HG03095 (cell line): Measurements from ENCODE around the gene BCLAF1.
"Not testable (repeated sequence)": the region's sequence is repeated elsewhere in the genome, so short reads cannot be mapped to it uniquely, and the experiment has no call there.

Experiments used
- ATAC-seq: cut with Tn5 transposase; IDR thresholded peaks from one replicate; pipeline ENCODE4 v1.9.1; 2021; ENCODE audit warnings: moderate library complexity; ENCODE audit not compliant: unreplicated experiment

The BCLAF1 gene

DNA sequence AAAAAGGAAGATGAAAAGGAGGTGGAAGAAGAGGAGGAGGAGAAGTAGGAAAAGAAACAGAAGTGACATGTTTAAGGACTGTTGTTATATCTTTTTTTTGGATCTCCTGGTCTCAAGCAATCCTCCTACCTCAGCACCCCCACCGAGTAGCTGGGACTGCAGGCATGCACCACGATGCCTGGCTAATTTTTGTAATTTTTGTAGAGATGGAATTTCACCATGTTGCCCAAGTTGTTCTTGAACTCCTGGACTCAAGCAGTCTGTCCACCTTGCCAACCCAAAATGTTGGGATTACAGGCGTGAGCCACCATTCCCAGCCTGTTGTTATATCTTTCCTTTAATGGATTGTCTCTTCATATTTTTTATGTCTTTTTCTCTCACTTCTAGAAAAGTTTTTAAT, 19.5 kb upstream of the BCLAF1 start:
- no peak for ATAC-seq

DNA sequence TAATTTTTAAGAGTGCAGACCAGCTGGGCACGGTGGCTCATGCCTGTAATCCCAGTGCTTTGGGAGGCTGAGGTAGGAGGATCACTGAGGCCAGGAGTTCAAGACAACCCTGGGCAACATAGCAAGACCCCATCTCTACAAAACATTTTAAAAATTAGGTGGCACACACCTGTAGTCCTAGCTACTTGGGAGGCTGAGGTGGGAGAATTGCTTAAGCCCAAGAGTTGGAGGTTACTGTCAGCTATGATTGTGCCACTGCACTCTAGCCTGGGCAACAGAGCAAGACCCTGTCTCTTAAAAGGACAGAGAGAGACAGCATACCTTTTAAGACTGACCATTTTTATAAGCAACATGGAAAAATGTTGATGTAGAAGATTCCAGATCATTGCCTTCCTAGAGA, 18.8 kb upstream of the BCLAF1 start:
- ATAC-seq: not testable (repeated sequence)

DNA sequence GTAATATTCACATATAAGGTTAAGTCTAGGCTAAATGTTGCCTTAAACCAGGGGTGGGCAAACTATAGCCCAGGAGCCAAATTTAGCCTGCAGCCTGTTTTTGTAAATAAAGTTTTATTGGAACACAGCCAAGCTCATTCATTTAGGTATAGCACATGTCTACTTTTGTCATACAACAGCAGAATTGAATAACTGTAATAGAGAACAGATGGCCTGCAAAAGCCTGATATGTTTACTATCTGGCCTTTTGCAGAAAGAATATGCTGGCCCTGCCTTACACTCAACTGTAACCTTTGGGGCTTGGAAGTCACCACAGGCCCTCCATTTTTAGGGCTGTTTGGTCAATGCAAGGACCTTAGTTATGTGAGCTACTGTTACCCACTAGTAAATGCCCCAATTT, 17.7 kb upstream of the BCLAF1 start:
- no peak for ATAC-seq

DNA sequence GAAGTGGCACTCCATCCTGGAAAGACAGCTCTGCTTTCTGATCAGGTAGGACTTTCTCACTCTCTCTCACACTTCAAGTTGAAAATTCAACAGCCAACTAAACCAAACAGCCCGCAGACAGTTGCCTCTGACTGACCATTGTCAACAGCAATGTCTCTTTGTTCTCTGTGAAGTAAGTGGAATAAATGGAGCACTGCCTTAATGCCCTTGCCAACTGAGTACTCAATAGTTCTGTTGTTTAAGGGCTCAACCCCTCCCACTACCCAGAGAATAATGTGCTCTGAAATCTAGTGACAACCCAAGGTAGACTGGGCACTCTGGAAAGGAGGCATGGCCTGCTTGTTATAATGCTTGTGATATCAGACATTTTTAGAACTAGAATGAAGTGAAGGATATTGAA, 16.8 kb upstream of the BCLAF1 start:
- no peak for ATAC-seq

DNA sequence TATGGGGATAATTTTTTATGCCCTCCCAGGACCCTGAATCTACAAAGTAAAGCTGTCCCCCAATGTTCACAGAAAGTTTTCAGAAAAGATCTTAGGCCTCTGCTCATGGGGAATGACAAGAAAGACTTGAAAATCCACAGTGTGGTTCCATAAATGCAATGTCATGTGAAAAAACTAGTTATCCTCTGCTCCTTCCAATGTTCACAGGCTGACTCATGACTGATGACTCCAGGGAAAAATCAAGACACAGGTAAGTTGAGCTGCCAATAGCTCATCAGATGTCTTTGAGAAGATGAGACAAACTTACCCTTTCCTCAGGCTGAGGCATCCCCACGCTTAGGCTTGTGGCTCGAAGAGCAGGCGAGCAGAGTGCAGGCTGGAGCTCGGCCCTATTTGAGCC, 14.8 kb upstream of the BCLAF1 start:
- ATAC-seq: no peak

DNA sequence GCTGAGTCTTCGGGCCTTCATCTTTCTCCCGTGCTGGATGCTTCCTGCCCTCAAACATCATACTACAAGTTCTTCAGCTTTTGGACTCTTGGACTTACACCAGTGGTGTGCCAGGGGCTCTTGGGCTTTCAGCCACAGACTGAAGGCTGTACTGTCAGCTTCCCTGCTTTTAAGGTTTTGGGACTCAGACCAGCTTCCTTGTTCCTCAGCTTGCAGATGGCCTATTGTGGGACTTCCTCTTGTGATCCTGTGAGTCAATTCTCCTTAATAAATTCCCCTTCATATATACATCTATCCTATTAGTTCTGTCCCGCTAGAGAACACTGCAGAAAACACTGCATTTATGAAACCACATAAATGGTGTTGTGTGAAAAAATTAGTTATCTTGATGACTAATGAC, 13.9 kb upstream of the BCLAF1 start:
- no peak for ATAC-seq

DNA sequence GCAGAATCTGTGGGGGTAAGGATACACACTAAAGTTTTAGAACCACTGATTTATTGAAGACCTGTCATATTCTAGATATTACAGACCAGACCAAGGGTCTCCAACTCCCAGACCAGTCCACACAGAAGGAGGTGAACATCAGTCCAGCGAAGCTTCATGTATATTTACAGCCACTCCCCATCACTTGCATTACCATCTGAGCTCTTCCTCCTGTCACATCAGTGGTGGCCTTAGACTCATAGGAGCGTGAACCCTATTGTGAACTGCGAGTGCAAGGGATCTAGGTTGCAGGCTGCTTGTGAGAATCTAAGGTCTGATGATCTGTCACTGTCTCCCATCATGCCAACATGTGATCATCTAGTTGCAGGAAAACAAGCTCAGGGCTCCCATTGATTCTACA, 5.0 kb upstream of the BCLAF1 start:
- no peak for ATAC-seq

DNA sequence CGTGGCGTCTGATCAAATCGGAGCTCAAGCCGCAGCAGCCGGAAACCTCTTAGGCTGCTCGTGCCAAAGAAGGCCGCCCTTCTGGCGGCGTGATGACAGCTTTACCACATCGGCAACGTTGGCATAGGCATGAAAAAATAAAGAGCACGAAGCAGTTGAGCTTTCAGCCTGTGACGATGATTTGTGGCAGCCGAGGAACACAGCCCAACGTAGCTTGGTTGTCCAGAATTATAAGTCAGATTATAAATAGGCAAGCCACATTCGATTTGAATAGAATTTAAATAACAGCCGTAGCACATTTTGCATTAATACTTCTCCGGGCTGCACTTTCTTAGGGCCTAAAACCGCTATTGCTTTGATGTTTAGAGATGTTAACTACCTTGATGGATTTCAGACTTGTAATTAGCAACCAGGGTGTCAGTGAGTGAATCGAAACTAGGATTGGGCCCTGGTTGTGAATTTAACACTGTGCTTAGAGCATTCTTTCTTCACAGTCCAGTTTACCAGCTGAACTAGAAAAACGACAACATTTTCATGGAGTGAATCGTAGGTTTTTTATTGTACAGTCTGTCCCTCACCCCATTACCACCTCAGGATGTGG, 864 bp upstream of the BCLAF1 start:
- ATAC-seq: peak; percentile 18

DNA sequence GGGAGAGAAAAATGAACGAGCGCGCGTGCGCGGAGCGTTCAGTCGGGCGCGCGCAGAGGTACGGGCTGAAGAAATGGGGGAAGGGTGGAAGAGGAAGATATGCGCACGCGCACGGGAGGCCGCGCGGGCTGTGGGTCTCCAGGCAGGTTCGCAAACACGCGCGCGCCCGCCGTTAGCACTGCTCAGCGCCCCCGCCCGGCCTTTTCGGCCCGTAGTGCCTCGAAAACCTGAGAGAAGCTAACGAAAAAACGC, 393 bp downstream of the BCLAF1 start:
- peak; percentile 44 for ATAC-seq

DNA sequence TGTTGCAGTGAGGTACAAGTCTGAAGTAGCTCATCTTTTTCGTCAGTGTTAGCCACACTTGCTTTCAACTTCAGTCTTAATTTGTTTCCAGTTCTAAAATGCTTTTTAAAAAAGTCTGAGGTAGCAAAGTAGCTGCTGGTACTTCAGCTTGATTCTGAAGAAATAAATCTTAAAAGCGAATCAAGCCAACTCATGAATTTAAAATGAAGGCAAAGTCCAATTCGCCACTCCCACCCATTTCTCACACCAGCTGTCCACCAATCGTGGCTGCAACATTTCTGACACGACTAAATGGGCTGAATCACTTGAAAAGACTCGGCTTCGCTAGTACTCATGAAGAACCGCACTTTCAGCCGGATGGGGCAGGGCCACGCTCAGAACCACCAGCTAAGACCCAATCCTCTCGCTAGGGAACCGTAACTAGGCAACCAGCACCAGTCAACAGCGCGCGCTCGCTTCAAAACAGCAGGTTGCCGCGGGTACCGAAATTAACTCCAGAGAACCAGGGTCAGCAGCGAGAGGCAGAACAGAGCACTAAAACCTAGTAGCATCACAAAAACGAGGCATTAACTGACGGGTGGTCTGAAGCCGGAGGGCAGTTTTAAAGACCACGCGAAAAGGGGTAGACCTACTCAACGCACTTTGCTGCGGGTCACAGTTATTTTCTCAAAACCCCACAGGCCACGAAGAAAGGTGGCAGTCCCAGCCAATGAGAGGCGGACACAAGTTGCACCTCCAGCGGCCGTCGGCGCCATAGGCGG, 900 bp downstream of the BCLAF1 start:
- peak; percentile 33 for ATAC-seq

DNA sequence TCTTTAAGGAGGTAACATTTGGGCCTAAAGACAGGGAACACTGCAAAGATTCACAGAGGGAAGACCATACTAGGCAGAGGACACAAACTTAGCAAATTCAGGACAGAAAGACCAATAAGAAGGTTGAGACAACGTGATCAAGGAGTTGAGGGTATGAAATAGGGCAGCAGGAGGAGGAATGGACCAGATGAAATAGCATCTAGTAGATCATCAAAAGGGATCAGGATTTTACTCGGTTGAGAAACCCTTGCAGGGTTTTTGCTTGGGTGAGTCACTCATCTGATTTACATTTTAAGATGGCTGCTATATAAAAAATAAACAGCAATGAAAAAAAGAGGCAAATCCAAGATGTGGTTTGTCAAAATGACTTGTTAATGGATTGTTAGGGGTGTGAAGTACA, 4.7 kb downstream of the BCLAF1 start:
- no peak for ATAC-seq

DNA sequence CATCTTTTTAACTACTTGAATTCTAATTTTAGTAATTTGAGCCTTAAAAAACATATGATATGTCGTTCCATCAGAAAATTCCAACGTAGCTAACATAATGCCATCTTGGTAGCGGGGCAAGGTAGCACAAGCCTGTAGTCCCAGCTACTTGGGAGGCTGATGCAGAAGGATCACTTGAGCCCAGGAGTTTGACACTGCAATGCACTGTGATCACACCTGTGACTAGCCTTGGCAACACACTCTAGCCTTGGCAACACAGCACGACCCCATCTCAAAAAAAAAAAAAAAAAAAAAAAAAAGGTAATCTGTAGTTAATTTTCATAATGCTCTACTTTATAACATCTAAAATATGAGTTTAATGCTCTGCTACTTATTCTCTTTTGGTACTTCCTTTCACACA, 6.7 kb downstream of the BCLAF1 start:
- ATAC-seq: no peak

DNA sequence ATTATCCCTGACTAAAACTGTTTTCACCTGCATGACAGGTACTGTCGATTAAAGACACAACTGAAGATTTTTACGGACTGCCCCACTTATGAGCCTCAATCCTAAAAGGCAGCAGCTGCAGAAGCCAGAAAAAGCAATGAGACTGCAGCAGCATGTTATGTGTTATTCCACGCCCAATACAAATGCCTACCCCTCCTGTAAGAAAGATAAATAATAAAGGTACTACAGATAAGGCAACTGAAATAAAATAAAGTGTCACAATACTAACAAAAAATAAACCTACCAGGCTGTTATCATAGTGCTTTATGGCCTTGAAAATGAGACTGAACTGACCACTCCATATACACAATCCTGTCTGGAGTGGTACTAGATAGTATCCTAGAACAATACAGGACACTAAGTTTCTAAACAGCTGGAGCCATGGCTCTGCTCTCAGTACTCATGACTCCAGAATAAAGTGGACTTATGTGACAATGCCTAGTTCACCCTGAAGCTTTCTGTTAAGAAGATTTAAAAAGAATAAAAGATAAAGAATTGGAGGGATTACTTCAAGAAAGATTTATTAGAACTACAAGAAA, 9.5 kb downstream of the BCLAF1 start:
- no peak for ATAC-seq

DNA sequence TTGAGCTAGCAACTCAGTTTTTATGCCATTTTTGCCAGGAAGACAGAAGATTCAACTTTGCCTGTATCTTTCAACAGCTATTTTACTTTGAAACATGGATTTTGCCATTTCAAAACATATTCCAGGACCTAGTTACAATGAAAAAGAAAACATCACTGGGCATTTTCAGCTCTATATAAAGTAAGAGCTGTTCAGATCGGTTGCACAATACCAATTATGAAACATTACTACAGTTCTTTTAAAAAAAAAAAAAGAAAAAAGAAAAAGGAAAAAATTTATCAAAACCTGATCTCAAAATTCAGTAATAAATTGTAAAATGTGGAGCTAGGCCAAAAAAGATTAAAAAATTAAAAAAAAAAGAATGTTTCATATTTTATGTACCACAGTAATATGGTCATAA, 15.6 kb downstream of the BCLAF1 start:
- ATAC-seq: no peak

DNA sequence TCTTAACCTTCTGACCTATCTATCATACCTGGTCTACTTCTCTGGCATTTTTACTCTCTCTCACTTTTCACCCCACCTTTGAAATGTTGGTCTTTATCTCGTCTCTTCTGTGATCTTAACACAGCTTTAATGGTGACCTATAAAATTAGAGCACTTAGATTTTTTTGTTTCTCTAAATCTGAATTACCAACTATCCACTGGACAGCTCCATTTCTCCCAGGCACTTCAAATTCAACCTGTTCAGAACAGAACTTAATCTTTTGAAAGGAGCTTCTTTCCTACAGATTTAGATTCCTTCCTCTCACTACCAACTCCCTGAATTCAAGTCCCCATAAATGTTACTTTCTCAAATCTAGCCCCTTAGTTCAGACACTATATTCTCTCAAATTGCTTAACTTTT, 24.5 kb downstream of the BCLAF1 start:
- no peak for ATAC-seq

DNA sequence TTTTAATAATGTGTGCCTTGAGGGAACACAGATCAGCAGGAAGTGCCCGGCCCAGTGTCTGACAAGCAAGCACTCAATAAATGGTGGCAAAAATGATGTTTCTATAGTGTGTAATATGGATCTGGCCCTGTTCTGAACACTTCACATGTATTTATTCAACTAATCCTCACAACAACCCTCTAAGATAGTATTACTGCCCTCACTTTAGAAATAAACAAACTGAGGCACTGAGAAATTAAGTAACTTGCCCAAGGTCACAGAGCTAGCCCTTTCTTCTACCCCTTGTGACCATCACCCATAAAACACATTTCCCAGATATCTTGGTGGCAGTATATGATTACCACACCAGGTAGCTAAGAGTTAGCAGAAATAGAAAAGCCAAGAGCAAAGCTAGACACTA, 26.7 kb downstream of the BCLAF1 start:
- no peak for ATAC-seq

DNA sequence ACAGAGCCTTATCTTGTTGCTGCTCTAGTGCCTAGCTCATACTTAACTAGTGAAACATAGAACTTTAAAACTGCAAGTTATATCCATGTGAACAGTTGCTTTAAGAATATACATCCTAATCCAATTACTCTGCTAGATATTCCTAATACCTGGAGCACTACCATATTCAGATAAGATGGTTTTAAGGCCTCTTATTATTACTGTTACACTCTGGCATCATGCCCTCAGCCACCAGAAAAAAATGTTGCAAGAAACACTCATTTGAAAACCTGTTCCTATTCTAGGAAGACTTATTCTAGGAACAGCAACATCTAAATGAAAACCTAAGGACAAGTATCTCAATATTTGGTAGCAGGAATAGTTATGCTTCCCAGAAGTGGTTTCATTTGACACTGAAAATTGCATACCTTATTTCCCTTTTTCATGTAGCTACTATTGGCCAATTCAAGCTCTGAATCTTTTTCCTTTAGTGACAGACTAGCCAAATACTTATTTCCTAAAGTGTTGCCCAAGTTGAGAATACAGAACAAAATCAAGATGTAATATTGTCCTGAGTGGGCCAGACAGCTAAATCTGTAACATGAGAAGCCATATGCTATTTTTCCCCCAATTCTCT, 34.7 kb downstream of the BCLAF1 start:
- ATAC-seq: no peak

DNA sequence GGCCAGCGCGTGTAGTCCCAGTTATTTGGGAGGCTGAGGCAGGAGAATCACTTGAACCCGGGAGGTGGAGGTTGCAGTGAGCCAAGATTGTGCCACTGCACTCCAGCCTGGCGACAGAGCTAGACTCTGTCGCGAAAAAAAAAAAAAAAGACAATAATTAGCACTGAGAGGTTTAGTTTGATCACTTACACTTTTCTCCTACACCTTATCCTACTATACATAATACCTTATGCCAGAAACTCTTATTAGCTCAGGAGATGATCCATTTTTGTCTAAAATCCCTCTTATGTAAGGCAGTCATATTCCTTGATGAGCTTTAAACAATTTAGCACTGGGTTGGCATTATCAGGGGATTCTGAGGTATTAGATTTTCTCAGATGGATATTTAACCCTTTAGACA, 35.9 kb downstream of the BCLAF1 start:
- ATAC-seq: no peak

DNA sequence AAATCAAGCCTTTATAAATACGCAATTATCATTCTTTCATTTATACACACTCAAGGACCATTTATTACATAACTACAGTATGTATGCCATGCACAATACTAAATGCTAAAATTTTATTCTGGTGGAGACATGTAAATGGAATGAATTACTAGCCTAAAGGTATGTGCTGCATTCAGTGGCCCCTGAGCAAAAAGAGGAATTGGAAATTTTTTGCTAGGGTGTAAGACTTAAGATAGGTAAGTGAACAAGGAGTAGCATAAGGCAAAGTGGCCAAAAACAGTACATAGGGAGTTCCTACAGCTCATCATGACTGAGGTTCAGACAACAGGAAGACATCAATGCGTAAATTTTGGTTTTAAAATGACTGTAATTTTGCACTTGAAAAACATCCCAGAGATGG, 37.2 kb downstream of the BCLAF1 start:
- ATAC-seq: no peak

DNA sequence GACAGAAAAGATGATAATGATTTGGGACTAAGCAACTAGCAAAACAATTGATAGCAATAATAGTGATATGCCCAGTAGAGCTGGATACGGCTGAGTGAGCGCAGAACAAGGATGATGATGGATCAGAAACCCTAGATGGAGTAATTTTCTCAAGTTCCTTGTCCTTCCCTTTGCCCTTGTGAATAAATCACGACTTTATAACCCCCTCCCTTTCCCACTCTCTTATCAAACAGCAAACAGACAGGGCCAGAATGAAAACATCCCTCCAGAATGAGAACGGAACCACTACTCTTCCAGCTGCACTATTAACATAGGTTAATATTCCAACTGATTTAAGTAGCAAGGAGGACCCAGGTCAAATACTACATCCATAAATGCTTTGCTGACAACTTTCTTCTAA, 38.3 kb downstream of the BCLAF1 start:
- no peak for ATAC-seq

DNA sequence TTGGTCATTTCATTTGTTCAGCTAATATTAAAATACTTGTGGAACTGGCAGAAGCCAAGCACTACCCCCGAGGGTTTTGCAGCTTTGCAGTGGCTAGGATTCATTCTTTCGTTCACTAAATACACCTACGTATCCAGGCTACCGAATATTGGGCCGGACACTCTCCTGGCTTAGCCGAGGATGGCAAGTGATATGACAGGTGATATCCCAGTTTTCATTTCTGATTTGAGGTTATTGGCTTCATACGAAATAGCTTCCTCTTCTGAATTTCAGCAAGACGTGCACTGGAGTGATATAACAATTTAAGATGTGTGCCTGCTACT, 39.0 kb downstream of the BCLAF1 start:
- ATAC-seq: peak; percentile 13

DNA sequence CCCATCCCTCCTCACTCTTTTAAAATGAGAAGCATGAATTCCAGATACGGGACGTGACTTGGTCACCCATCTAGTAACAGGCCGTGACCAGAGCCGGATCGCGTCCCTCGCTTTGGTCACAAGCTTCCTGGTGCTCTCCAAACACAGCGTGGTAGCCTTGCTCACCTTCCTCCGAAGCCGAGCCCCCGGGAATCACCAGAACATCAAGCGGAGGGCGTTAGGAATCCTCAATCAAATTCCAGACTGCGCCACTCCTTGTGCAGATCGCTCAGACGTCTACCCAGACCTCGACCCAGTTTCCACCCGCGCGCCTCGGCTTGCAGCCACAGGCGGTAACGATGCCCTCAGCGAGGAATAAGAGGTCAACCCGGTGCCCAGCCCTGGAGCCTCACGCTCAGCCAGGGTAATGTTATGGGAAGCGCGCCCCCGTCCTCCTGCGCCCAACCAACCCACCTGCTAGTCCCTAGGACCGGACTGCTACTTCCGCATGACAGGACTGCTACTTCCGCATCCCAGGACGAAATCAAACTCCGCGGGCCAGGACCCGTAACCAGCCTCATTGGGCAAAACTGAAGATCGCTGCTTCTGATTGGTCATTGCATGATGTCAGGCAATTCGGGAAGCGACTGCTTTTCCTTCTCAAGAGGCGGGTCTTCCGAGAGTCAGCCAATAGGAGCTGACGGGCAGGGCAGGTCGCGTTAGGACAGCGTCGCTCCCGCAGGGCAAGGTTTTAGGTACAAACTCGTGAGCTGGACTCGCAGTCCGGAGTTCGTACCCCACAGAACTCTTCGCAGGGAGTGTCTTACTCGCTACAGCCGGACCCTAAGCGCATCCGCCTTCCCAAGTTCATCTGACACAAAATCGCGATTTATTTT, 39.6 kb downstream of the BCLAF1 start, which contains the start of gene MTFR2:
Gene MTFR2, minus strand, starts transcription at position 501 of the 875 bp plus-strand sequence. CDS start 1,212 bp downstream, outside the sequence.
- peak; percentile 97 for ATAC-seq
